ENCODE measurements around the gene ACTL8. TPM values are rescaled to one million over a fixed set of nuclear protein-coding genes. Genes with fewer than 3 reads are reported as not detected.

Gene ACTL8
- total RNA-seq, 2 experiments from 2014 or later: not detected

- no peaks in the 10 kb centered on the region for H3K4me1 Mint-ChIP-seq (ENCODE audit: low read depth)
- intact Hi-C loops (cut with DNase I, micrococcal nuclease): no loop called here
- Histone ChIP-seq H3K27me3 (ENCODE audit: control insufficient read depth in 1 of 2, insufficient read depth in 2 of 2, low read length in 2 of 2) (peaks cover 0 to 3% of the 10 kb centered on the region in 2 experiments), H3K36me3 (ENCODE audit: insufficient read depth, low read length) (no peaks in the 10 kb centered on the region), H3K4me1 (ENCODE audit: insufficient read depth, low read length) (no peaks in the 10 kb centered on the region), H3K27ac (ENCODE audit: low read depth in 1 of 2, low read length in 2 of 2) (no peak overlapping the region), H3K9me3 (ENCODE audit: control insufficient read depth in 1 of 2, insufficient read depth in 1 of 2, low read length in 2 of 2) (peaks cover 34 to 55% of the 10 kb centered on the region in 2 experiments), H3K4me3 (ENCODE audit: low read length) (no peak overlapping the region)
- H3K9me3 Mint-ChIP-seq: peaks cover 10% of the 10 kb centered on the region
- no peak overlapping the region for H3K4me3 Mint-ChIP-seq
- peaks cover 14% of the 10 kb centered on the region for H3K27me3 Mint-ChIP-seq
- CTCF ChIA-PET: no interaction called here
- DNase-seq (no peak), ATAC-seq (ENCODE audit: poor library complexity) (no peak)
- POLR2A ChIA-PET: no interaction called here
- no peak for TF ChIP-seq CTCF (IDR thresholded peaks at IDR 0.05)
- no peak overlapping the region for H3K27ac Mint-ChIP-seq
- H3K36me3 Mint-ChIP-seq (ENCODE audit: low read depth): peaks cover 15% of the 10 kb centered on the region
These were observed 7.2 kb downstream of the ACTL8 start for GRCh38 chr1:17762313-17762712.

GRCh38 chr1:17763417-17763816 is 8.3 kb downstream of the ACTL8 start:
- no peak overlapping the region for H3K4me3 Mint-ChIP-seq
- CTCF ChIA-PET: no interaction called here
- DNase-seq (no peak), ATAC-seq (ENCODE audit: poor library complexity) (no peak)
- H3K27ac ChIP-seq (ENCODE audit: low read depth in 1 of 2, low read length in 2 of 2): no peak overlapping the region
- POLR2A ChIA-PET: no interaction called here
- H3K4me3 ChIP-seq (ENCODE audit: low read length): no peak overlapping the region
- H3K36me3 Mint-ChIP-seq (ENCODE audit: low read depth): peaks cover 7% of the 10 kb centered on the region
- no peaks in the 10 kb centered on the region for H3K4me1 ChIP-seq (ENCODE audit: insufficient read depth, low read length)
- H3K27ac Mint-ChIP-seq: no peak overlapping the region
- peaks cover 14% of the 10 kb centered on the region for H3K27me3 Mint-ChIP-seq
- H3K4me1 Mint-ChIP-seq (ENCODE audit: low read depth): no peaks in the 10 kb centered on the region
- H3K36me3 ChIP-seq (ENCODE audit: insufficient read depth, low read length): no peaks in the 10 kb centered on the region
- peaks cover 24 to 55% of the 10 kb centered on the region in 2 experiments for H3K9me3 ChIP-seq (ENCODE audit: control insufficient read depth in 1 of 2, insufficient read depth in 1 of 2, low read length in 2 of 2)
- peaks cover 10% of the 10 kb centered on the region for H3K9me3 Mint-ChIP-seq
- intact Hi-C loops (cut with DNase I, micrococcal nuclease): no loop called here
- TF ChIP-seq CTCF (IDR thresholded peaks at IDR 0.05): no peak
- H3K27me3 ChIP-seq (ENCODE audit: control insufficient read depth in 1 of 2, insufficient read depth in 2 of 2, low read length in 2 of 2): peaks cover 0 to 3% of the 10 kb centered on the region in 2 experiments

GRCh38 chr1:17763995-17764394 is 8.9 kb downstream of the ACTL8 start:
- H3K27ac Mint-ChIP-seq: no peak overlapping the region
- peaks cover 1% of the 10 kb centered on the region for H3K36me3 Mint-ChIP-seq (ENCODE audit: low read depth)
- H3K4me1 Mint-ChIP-seq (ENCODE audit: low read depth): no peaks in the 10 kb centered on the region
- DNase-seq (no peak), ATAC-seq (ENCODE audit: poor library complexity) (no peak)
- POLR2A ChIA-PET: no interaction called here
- peaks cover 7% of the 10 kb centered on the region for H3K9me3 Mint-ChIP-seq
- Histone ChIP-seq H3K4me1 (ENCODE audit: insufficient read depth, low read length) (no peaks in the 10 kb centered on the region), H3K4me3 (ENCODE audit: low read length) (no peak overlapping the region), H3K9me3 (ENCODE audit: control insufficient read depth in 1 of 2, insufficient read depth in 1 of 2, low read length in 2 of 2) (peaks cover 18 to 52% of the 10 kb centered on the region in 2 experiments), H3K27ac (ENCODE audit: low read depth in 1 of 2, low read length in 2 of 2) (no peak overlapping the region), H3K36me3 (ENCODE audit: insufficient read depth, low read length) (no peaks in the 10 kb centered on the region), H3K27me3 (ENCODE audit: control insufficient read depth in 1 of 2, insufficient read depth in 2 of 2, low read length in 2 of 2) (peaks cover 0 to 3% of the 10 kb centered on the region in 2 experiments)
- no peak for TF ChIP-seq CTCF (IDR thresholded peaks at IDR 0.05)
- H3K27me3 Mint-ChIP-seq: peaks cover 14% of the 10 kb centered on the region
- CTCF ChIA-PET: no interaction called here
- H3K4me3 Mint-ChIP-seq: no peak overlapping the region
- intact Hi-C loops (cut with DNase I, micrococcal nuclease): no loop called here
